SK-N-SH (cell line): ENCODE data around the gene PWWP2B.

Source experiments
- CTCF ChIP-seq: fragments of 200-600 bp; sonication (generic); IDR thresholded peaks from 2 replicates; pipeline ENCODE4 v1.6.1; 2017; ENCODE audit warnings: antibody characterized with exemption, mild to moderate bottlenecking, moderate library complexity
- GATA2 ChIP-seq: sonication (generic); formaldehyde crosslinking; IDR thresholded peaks from 2 replicates; pipeline ENCODE4 v1.5.0; 2020; ENCODE audit warnings: mild to moderate bottlenecking, missing genetic modification reagents
- USF2 ChIP-seq: fragments of 150-350 bp; IDR thresholded peaks from 2 replicates; pipeline ENCODE4 v1.6.1; 2017; ENCODE audit warnings: antibody characterized with exemption, low read length, low read depth, borderline replicate concordance

GRCh38 chr10:132408823-132409666, 12.0 kb downstream of the PWWP2B start:
- TF ChIP-seq USF2 (no peak), CTCF (no peak), GATA2 (CRISPR knock-in tag) (no peak)
